Ammon's horn (tissue), 1 donor: ENCODE data around the gene ABCG1.

ENCODE experiments used
- DNase-seq: peaks from one replicate; pipeline ENCODE4 v3.0.0-alpha.2; 2016; ENCODE audit warnings: low spot score

Gene ABCG1

DNA sequence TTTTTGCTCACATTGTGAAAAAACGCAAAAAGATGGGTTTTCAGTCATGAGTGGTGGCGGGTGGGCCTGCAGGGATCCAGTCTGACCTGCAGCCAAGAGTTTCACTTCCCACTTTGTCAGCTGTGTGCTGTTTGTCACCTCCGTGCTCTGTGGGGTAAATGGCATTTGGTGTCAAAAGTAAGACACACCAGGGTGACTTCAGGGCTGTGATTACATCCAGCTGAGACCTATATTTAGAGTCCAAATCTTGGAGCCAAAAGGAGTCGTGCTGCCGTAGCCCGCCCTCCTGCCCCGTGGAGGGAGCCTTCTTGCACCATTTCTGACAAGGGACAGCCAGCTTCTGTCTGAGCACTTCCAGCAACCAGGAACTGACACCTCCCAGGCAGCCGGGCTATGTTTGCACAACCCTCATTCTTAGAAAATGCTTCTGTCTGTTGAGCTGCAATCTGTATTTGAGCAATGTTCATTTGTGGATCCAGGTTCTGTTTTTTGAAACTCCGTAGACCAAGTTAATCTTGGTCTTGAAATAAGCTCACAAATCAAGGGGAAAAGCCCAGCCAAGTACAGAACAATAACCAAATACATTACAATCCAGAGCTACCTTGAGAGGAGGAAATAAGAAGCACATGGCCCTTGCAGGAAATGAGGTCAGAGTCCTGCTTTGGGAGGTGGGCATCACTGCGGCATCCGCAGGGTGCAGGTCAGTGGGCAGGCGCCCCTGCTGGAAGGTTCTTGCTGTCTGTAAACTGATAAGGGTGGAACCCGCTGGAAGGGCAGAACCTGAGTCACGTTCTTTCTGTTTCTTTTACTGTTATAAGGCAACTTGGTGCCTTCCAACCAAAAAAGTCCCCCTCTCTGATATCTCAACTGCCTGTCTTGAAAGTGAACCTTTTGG lies 14.4 kb downstream of the ABCG1 start:
- peak; percentile 70 for DNase-seq

DNA sequence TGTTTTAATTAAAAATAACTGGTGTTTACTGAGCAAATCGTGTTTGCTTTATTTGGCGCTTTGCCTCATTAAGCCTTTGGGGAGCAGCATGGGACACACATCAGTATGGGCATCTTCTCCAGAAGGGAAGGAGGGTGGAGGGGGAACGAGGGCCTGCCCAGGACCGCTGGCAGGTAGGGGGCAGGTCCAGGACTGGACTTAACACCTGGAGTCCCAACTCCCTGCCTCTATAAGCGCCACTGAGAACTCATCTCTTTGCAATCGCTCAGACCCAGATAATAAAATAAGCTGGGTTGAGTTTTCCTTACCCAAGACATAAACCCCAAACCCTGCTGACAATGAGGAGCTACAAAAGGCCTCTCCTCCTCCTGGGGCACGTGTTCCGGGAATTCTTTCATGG lies 15.1 kb downstream of the ABCG1 start:
- DNase-seq, result no peak

DNA sequence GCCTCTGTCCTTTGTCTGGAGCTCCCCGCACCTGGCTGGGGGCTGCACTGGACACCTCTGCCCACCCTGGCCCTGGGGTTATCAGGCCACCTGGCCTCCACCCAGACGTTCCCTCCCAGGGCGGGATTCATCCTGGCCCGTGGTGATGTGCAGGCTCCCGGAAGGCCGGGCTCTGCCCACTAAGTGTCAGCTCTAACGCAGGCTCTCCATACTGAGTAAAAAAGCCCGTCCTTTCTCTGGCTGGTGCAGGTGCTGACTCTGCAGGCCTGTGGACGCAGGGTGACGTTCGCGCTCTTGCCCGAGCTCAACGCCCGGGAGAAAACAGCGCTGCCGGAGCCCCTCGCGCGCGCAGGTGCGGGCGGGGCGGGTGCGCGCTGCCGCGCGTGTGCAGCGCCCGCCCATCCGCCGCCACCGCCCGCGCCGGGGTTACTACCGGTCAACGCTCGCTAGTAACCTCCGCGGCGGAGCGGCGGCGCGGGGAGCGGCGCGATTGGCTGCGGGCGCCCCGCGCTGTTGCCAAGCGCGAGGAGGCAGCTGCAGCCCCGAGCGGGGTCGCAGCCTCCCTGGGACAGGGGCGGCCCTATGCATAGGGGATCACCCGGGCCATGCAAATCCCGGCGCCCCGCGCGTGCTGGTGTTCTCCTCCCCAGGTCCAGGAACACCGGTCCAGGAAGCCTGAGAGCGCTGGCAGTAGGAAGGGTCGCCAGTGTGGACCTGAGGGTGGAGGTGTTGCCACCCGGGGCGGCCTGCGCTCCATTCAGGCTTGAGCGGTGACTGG lies 15.7 kb downstream of the ABCG1 start:
- peak; percentile 72 for DNase-seq

DNA sequence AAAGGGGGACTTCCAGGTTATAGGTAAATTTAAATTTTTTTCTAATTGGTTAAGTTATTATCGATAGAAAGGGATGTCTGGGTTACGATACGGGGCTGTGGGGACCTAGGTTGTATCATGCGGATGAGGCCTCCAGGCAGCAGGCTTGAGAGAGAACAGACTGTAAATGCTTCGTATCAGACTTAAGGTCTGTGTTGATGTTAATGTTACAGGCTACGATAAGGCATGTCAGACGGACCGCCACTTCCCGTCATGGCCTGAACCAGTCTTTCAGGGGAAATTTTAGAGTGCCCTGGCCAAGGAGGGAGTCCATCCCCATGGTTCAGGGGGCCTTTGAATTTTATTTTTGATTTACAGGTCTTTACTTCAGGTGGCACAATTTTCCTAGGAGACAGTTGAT lies 16.7 kb downstream of the ABCG1 start:
- no peak for DNase-seq

DNA sequence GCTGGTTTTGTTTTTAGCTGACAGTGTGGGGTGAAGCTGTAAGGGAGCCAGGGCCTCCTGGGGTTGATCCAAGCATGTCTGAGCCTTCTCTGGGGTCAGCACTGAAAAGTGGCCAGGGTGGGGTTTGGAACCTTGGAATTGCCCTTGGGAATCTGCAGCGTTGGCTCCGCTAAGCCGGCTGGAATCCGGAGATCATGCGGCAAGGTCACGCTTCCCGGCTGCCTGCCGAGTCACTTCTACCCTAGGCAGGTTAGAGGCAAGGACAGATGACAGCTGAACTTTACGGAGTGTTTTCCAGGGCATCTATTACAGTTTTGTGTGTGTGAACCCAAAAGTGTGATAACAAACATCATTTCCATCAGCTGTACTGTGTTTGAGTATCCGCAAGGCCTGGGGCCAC lies 17.1 kb downstream of the ABCG1 start:
- DNase-seq, result no peak

DNA sequence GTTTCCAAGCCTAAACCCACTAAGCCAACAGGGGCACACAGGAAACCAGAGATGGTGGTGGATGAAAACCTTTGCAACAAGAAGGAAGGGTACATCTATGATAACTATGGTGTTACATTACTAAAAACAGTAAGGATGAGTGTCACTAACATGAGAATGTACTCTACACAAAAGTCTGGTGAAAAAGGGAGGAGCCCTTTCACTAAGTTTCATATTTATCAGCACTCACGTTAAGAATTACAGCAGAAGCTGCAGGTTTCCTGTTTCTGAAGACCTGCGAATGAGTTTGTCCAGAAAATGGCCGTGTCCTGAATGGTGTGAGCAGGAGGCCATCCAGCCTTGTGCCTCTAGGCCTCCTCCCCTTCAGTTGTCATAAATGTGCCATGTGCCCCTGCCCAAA lies 17.8 kb downstream of the ABCG1 start:
- no peak for DNase-seq

DNA sequence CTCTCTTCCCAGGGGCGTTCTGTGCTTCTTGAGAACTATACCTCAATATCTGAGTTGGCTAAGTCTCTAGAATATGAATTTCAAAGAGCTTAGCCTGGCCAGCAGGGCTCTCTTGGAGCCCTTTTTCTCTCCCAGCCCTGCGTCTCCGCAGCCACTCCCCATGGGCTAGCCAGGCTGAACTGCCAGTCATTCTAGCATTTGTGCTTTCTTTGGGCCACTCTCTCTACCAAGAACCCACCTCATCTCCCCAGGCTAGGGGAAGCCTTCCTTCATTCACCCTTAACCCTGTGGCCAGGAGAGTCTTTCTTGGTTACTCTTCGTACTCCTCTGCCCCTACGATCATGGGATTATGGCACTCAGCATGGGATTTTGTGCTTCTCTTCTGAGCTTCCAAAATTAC lies 18.2 kb downstream of the ABCG1 start:
- DNase-seq, result no peak

DNA sequence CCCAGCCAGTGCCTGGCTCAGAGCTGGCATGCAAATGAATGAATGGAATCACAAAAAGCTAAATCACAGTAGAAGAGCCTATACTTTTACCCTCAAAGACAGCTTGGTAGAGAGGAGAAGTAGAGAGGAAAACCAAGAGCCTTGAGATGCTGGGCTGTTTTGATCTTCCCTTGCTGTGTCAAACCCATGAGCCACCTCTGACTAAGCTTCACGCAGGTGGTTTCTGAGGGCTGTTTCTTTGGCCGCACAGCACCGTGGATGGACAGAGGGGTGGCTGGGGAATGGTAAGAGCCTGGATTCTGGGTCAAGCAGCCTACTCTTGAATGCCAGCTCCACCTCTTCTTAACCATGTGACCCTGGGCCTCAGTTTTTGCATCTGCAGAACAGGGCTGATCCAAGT lies 18.6 kb downstream of the ABCG1 start:
- no peak for DNase-seq

DNA sequence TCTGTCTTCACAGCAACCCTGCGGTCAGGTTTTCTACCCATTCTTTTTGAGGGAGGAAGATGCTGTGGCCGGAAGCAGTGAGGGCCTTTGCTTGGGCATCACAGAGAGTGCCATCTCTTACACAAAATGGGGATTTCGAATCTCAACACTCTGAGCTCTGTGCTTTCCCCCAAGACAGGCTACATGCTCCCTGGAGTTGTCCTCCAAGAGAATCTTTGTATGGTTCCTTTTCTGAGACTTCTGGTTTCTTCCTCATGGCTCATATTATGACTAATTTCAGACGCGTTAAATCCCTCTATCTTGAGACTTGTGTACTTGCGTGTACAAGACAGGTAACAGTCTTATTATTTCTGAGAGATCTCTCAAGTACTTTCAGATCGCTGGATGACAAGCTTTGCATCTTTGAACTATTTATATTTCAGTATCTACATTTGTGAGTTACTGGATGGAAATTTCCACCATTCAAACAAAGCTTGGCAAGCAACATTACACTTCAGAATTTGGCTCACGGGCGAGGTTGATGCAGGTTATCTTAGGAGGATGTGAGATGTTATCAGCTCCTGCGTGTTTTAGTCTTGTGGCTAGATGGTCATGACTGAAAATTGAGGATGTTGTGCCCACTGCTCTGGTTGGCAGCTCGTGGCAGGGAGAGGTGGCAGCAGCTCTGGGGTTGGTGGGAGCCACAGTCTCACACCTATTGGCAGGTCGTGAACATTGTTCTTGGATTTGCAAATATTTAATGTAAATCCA lies 19.4 kb downstream of the ABCG1 start:
- DNase-seq, result no peak

DNA sequence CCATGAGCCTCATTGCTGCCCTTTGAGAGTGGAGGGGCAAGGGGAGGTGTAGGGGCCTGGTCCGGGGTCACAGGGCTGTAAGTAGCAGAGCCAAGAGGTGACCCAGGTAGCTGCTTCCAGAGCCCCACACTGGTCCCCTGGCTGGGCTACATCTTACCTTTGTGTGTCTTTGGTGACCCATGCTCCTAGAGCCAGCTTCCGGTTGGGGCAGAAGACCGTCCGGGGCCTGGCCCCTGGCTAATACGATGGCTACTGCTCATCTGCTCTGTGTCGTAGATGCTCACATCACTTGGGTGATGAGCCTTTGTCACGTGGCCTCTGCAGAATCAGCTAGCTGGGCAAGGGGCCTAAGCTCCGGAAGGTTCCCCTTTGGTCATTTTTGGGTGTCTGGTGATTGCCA lies 20.6 kb downstream of the ABCG1 start:
- no peak for DNase-seq

DNA sequence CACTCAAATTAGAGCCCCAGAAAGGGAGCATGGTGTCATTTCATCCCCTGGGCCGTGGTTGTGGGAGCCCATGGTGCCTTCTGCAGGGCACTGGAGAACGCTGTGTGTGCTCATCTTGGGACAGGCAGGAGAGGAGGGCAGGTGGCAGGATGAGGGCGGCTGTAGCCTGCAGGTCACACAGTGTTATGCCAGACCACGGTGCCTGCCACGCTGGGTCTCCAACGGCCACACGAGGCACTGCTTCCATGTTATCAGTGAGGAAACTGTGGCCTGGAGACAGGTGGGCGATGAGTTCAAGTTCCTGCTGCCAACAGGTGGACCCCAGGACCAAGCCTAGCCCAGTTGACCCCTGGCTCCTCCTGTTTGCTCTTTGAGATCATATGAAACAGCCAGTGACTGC lies 21.0 kb downstream of the ABCG1 start:
- DNase-seq, result no peak

DNA sequence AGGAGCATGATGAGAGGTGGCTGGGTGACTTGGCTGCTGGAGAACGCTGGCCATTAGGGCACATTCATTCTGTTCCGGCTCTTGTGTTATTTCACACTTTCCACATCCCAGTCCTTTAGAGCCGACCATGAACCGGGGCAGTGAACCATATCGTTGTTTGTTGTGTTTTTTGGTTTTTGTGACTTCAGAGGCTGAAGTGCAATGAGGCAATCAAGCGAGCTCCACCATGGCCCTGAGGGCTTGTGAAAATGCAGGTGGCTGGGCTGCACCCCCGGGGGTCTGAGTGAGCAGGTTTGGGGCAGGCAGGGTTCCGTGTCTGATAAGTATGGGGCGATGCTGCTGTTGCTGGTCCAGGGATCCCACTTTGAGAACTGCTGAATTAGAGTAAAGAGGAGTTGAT lies 23.7 kb downstream of the ABCG1 start:
- DNase-seq, result no peak

DNA sequence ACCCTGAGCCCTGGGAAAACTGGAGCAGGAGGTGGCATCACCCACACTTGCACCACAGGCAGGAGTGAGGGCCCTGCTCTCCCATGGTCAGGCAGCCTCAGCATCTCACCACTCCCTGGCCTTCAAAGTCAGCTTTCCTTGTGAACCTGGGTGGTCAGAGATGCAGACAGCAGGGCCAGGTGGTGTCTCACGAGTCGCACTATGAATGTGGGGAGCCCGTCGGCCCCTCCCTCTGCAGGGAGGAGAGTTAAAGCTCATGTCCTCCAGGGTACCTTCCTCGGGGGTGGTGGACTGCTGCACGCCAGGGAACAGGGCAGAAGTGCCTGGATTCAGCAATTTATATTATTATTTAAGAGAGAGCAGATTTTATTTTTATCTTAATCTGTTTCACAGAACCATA lies 24.1 kb downstream of the ABCG1 start:
- no peak for DNase-seq

DNA sequence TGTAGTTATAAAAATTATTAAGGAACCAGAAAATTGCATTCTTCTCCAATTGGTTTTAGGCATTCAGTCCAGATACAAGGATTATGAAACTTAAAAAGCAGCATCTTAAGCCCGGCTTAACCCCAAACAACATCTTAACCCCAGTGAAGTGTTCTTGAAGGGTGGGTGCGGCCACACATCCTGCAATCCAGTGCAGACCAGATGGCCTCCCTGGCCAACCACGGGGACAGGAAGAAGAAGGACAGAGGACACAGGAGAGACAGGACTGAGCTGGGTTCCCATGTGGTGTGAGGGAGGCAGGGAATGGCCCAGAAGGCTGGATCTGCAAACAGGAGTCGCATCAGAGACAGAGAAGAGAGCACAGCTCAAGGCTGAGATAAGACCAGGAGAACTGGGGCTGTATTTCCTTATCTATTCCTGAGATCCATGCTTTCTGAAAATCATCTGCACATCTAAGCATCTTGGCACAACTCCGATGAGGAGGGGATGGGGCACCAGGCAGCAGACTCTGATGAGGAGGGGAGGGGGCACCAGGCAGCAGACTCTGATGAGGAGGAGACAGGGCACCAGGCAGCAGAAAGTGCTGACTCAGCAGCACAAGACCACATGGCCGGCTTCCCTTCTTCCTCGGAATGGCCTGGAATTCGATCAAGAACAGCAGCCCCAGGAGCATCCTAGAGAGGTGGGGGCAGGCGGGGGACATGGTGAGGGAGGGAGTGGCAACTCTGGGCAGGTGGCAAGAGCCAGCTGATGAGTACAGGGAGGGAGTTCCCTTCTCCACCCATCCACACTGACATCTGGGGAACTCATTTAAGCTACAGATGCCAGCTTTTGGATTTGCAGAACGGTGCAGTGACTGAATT lies 26.6 kb downstream of the ABCG1 start:
- no peak for DNase-seq

DNA sequence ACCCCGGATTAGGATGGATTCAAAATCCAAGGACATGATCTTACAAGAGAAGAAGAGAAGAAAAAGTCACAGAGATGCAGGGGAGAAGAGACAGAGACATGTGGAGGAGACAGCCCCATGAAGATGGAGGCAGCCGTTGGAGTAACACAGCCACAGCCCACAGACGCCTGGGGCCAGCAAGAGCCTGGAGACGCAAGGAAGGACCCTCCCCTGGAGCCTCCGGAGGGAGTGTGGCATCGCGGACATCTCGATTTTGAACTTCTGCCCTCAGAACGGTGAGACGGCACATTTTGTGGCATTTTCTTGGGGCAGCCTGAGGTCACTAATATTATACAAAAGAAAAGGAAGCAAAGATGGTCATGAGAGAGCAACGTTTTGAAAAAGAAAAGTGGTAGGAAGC lies 28.8 kb downstream of the ABCG1 start:
- DNase-seq, result no peak

DNA sequence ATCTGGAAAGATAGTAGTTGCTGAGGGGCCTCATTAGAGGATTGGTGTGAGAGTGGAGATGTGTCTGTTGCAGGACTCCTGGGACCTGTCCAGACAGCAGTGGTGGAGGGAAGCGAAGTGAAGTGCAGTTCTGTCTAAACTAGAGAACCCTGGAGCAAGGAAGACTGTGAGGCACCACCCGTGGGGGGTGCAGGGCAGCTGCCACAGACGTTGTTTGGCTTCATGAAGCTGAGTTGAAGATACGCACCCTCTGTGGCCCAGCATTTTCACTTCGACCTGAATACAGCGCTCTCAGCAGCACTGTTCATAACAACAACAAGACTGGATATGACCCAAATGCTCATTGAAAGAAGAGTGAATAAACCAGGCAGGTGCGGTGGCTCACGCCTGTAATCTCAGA lies 29.3 kb downstream of the ABCG1 start:
- DNase-seq, result no peak

DNA sequence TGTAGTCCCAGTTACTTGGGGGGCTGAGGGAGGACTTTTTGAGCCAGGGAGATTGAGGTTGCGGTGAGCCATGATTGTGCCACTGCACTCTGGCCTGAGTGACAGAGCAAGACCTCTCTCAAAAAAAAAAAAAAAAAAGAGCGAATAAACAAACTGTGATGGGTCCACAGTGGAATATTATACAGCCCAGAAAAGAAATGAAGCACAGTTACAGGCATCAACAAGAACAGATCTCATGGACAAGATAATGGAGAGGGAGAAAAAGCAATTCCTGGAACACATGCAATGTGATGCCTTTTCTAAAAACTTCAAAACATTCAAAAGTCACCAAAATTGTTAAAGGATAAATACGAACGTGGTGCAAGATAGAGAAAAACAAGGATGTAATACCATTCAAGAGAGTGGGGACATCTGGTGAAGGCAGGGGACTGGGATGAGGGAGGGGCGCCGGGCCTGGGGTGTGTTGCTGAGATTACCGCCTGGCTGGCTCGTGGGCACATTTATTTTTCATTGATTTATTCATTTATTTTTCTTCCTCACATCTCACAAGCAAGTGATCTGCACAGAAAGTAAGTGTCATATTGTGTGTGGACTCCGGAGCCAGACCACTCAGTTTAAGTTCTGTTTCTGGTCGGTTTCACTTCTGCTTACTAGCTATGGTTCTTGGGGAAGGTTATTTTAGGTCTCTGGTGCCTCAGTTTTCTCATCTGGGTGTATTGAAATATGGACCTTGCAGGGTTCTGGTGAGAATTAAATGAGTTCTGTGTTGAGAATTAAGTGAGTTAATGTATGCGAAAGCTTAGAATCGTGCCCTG lies 30.1 kb downstream of the ABCG1 start:
- DNase-seq, result no peak

DNA sequence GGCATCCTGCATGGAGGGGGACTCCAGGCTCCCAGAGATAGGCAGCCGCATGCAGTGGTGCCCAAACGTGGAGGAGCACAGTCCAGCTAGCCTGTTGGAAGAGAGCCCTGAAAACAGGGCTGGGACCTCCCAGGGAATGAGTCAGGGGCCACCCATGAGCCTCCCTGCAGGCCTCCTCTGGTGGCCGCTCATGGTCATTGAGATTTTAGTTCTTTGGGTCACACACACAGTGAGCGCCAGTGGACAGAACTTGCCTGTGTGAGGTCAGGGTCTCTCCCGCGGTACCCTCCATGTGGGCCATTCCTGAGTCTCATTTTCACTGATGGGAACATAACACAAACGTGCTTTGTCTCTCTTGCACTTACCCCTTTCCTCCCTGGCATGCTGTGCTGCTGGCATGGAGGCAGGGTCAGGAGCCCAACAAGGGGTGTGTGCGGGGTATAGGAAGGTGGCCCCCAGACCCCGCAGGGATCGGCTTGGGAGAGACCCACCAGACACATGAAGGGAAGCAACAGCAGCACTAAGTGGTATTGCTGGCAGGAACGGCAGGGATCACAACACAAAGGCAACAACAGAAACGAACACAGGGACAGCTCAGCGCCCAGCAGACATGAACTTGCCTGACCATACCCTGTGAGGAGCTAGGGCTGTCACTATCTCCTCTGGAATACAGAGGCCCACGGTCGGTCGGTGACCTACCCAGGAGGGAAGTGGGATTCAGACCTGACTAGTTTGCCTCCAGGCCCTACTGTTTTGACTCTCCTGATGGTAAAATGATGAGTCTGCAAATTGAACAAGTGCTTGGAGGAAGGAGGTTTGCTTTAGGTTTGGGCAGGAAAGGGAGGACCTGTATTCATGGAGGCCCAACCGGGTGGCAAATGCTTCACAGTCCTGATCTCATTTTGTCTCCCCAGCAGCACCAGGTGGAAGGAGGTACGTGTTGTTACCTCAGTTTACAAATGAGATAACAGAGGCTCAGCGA lies 31.8 kb downstream of the ABCG1 start:
- DNase-seq, result no peak

DNA sequence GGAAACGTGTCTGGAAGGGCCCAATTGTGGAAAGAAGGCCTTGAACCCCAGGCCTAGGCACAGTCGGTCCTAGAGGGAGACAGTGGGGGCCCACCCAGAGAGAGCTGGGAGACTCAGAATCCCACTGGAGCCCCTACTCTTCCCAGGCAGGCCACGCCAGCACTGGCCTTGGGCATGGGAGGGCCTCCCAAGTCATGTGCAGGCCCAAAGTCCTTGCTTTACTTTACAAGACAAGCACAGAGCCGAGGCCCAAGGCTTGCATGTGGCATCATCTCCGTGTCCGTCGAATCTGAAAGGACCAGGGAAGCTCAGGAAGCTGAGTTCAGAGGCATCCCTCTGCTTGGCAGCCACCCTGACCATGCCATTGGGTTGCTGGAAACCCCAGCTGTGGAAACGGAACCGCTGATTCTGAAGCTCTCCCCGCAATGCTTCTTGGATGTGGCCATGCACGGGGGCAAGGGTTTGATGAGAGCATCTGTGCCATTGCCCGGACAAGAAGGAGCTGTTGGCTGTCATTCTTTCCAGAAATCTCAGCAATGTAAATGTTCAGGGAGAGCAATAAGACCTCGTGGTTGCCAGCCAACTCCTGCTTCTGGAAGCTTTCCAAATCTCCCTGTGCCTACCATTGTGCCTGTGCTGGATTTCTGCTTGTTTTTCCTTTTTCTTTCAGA lies 32.8 kb downstream of the ABCG1 start:
- DNase-seq, result no peak
